T-helper 2 cell (primary cell): ENCODE measurements around the gene ABAT.
A peak's percentile ranks its signal among the peaks of the same experiment; 100 is the strongest.

Experiments
- DNase-seq, 5 experiments: peaks; one replicate each; pipeline versions ENCODE4 v3.0.0 to v3.0.0-alpha.2; 2012 to 2022

The ABAT gene

DNA sequence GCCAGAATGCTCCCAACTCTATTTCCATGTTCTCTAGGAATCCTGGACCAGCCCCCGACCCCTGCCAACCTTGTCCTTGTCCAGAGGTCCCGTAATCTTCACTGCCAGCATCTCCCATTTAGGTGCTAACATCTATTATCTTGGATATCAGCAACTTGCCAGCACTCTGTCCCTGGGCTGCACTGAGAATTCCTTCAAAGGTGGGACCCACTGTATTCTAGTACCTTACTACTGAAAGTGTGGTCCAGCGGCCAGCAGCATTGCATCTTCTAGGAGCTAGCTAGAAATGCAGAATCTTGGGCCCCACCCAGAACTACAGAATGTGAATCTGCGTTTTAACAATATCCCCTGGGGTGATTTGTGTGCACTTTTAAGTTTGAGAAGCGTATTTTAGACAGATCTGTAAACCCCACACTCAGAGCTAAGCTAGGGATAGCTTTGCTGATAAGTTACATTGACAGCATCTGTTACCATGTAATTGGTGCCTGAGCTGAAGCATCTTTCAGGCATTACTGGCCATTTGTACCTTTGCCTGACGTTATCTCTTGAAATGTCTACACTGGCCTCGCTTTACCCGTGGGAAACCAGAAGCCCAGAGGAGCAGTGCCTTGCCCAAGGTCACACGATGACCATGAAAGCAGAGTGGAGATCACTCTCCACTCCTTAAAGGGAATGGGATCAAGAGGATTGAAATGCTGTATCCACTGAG is 8.3 kb downstream of the ABAT start:
- no peak for DNase-seq

DNA sequence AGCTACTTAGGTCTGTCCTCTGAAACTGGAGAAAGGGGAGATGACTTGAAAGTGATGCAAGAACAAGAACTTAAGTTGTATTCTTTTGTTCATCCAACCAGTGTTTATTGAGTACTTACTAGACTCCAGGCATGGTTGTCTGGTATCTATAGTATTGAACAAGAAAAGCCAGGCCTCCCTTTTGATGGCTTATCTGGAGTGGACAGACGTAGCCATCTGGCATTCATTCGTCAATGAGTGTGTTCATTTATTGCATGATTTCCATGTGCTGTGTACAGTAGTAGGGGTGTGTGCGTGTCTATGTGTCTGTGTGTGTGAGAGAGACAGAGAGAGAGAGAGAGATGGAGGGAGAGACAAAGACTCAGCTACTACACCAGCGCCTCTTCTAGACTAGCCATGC is 9.2 kb downstream of the ABAT start:
- DNase-seq = no peak

DNA sequence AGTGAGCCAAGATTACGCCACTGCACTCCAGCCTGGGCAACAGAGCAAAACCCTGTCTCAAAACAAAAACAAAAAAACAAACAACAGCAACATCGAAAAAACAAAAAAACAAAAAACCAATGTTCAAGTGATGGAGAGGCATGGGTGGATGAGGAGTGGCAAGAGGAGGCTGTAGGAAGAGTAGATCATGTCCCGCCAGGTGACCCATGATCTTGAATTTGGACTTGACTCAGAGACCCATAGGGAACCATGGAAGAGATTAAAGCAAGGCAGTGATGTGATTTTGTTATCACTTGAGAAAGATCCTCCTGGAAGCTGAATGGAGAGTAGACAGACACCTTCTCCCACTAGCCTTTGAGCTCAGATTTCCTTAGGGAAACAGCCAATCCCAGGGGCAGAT is 11.2 kb downstream of the ABAT start:
- no peak for DNase-seq

DNA sequence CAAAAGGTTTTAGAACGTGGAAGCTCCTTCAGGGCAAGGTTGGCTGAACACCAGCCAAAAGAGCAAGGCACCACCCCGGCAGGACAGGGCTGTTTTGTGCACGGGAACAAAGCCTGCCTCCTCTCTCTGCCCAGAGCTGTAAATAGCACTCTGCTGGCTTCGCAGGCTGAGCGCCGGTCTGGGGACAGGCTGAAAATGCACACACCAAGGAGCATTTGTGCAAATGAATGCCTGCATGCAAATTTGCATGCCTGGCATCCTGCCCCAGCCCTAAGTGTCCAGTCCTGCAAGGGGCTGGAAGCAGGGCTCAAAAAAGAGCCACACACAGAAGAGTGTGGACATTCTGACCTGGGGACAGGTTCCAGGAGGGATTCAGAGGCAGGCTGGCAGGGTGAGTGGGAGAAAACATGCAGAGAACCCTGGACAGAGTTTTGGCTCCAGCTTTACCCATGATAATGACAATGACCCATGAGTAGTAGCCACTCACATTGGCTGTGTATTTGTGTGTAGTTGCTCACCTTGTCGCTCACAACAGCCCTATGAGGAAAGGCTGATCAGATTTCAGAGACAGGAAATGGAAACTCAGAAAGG is 11.7 kb downstream of the ABAT start:
- DNase-seq = no peak

DNA sequence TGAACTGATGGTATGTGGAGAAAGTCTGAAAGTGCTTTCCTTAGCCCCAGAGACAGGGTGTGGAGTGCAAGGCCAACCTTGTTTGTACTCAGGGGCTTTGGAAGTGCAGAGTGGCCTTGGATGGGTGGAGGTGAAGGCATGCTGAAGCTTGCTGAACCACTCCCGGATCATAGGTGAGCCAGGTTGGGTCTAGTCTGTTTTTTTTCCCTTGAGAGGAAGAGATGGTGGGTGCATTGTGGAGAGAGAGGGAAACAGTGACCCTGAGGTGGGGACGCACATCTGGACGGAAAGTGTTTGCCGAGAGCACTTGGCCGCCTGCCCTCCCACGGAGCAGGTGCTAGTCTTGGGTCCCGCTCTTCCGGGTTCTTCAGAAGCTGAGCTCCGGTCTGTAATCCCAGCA is 12.5 kb downstream of the ABAT start:
- no peak for DNase-seq

DNA sequence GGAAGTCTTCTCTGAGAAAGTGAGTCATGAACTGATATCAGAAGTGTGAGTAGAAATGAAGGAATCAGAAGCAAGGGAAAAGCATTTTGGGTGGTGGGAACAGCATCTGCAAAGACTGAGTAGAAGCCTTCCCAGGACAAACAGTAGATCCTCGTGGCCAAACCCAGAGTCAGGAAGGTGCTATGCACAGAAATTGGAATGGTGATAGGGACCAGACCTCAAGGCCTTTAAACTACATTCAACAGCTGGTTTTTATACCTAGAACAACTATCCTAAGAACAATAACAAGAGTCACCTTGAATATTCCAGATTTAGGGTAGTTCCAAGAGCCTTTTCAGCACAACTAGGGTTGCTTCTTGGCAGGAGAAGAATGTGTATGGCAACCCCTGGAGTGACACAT is 15.3 kb downstream of the ABAT start:
- no peak for DNase-seq

DNA sequence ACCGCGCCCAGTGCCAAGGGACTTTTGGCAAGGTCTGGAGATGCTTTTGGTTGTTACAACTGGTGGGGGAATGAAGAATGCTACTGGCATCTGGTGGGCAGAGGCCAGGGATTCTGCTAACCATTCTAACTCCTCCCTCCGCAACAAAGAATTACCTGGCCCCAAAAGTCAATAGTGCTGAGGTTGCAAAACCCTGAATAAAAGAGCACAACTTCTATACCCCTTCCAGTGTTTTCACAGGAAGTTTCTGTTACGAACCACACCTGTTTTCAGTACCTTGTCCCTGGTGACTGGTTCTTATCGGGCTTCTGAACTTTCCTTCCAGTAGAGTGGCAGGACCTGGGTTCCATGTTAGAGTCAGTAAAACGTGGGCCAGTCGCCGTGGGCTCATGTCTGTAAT is 17.3 kb downstream of the ABAT start:
- DNase-seq = no peak

DNA sequence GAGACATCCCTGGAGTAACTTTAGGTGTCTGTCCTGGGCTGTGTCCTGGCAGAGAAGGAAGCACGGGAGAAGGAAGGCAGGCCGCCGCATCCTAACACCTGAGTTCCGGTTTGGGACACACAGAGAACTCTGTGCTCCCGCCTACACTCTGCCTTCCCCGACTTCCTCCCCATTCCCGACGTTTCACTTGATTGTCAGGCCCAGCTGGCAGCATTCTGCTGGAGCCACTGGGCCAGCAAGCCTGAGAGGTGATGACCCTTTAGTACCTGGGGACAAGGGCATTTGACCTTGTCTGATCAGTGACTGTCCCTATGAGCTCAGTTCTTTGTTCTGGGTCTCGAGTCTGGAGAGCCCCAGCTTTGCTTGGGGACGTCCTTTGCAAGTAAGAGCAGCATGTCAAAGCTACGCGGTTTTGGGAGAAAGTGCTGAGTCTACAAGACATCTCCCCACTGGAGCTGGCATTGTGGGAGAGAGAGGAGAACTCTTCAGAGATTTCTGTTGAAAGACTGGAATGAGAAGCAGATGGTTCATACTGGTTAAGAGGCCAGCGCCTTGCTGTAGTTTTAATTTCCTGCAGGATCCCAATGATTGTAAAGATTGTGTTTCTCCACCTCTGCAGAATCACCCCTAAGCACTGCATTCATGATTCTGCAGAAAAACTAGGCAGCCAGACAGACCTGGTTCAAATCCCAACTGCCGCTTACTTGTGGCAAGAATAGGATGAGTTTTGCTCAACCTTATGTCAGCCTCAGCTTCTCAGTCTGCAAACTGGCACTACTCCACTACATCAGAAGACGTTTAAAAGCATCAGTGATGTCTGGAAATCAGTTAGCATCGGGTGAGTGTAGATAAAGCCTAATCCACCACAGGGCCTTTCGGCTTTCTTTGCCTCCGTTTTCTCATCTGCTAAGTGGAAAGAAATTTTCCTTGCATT is 20.6 kb downstream of the ABAT start:
- no peak for DNase-seq

DNA sequence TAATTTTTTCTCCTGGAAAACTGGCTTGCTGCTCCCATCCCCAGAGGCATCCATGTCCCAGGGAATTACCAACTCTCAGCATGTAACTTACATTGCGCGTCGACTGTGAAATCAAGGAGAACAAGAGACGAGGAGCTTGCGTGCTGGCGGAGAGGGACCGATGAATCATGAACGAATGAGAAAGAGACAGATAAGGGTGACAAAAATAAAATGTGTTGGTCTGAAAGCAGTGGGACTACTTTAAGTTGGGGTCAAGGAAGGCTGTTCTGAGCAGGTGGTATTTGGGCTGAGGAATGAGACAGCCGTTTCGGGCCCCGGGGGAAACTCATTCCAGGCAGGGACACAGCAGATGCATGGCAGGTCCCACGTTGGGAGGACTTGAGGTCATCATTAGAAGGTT is 22.5 kb downstream of the ABAT start:
- DNase-seq = no peak

DNA sequence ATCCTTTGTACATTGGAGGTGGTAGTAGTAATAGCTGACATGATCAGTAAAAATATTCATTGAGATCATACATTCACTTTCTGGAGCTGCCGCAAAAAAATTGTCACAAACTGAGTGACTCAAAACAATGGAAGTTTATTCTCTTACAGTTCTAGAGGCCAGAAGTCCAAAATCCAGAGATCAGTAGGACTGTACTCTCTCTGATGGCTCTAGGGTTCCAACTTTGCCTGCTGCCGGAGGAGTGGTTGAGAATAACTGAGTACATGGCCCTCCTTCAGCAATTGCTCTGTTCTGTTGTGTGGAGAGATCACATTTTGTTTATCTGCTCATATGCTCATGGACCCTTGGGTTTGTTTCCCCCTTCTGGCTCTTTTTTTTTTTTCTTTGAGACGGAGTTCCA is 23.5 kb downstream of the ABAT start:
- no peak for DNase-seq

DNA sequence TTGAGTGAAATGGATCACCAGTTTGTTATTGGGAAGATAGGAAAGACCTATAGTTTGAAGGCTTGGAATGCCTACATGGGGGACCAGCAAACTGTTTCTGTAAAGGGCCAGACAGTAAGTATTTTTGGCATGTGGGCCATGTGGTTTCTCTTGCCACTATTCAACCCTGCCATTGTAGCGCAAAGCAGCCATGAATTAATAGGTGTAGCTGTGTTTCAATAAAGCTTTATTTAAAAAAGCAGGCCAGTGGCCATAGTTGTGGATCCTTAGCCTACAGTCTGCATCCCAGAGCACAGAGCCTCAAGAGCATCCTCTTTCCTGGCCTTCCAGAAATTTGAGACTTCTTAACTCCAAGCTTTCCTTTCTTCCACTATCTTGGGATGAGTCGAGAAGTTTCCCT is 29.3 kb downstream of the ABAT start:
- no peak for DNase-seq

DNA sequence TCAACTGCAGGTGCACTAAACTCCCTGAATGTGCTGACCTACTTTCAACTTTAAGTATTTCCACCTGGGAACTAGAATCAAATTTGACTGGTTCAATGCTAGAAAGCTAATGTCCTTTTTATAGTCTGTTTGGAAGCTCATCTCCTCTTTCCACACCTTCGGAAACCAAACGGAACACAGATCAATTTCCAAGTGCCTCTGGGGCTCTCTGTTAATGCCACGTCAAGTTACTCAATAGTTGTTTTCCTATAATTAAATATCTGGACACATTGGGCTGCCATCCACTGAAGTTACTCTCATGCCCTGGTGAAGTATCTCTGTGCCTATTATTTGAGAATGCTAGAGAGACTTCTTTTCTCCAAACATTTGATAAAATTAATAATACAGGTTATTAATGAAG is 29.7 kb downstream of the ABAT start:
- no peak for DNase-seq

DNA sequence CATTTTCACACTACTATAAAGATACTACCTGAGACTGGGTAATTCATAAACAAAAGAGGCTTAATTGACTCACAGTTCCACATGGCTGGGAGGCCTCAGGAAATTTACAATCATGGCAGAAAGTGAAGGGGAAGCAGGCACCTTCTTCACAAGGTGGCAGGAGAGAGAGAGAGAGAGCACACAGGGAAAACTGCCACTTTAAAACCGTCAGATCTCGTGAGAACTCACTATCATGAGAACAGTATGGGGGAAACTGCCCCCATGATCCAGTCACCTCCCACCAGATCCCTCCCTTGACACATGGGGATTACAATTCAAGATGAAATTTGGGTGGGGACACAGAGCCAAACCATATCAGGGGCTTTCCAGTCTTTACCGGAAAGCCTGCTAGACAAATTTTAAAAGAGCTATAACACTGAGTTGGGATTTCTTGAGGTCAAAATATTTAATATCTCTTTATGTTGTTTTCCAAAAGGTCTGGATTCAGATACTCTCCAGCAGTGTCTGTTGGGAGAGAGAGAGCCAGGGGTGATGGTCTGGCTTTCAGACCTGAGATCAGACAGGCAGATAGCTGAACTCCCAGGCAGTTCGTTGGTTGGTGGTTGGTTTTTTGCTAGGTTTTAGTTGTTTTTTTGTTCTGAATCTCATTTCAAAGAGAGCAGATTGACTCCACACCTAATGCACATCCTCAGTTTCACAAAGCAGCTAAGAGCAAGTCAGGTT is 30.8 kb downstream of the ABAT start:
- peak in 1 of 5 experiments; percentile 40 for DNase-seq

DNA sequence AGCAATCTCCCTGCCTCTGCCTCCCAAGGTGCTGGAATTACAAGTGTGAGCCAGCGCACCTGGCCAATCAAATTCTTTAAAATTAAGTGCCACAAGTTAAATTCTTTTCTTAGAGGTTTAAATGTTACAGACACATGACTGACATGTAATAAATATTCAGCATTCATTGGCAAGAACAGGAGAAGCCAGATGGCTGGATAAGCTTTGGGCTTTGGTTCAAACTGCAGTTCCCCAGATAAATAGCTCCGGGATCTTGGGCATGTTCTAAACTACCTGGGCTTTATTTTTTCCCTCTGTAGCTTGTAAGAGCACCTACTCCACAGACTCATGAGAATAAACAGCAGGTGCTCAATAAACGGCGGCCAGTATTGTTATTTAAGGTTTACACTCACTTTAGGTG is 34.1 kb downstream of the ABAT start:
- DNase-seq = no peak

DNA sequence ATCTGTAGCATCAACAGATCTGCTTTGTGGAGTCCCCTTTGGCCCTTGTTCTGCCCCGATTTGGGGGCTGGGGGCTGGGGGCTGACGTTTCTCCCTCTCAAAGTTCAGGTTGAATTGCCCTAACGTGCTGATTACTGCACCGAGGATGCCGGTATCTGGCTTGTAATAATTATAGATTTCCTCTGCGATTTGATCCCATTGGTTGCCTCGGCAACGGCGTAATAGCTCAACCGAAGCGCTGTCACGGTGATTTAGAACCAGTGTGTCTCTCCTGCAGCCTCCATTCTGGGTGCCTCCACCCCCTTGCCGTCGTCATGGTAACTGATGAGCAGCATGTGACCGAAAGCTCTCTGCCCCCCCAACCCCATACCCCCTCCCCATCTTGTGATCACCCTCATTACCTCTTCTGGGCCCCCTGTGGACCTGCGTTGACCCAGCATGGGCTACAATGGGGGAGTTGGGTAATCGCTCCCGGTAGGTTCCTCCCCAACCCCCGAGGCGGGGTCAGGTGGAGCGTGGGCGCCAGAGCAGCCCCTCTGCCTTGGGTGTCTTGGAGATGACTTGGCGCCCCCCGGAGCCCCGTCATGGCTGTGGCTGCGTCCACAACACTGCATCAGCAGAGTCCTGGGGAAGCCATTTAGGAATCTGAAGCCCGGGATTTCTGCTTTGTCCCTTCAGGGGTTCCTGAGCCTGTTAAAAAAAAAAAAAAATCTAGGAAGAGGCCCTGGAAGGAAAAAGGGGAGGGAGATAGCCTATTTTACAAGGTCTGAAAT is 38.4 kb downstream of the ABAT start:
- DNase-seq = no peak

DNA sequence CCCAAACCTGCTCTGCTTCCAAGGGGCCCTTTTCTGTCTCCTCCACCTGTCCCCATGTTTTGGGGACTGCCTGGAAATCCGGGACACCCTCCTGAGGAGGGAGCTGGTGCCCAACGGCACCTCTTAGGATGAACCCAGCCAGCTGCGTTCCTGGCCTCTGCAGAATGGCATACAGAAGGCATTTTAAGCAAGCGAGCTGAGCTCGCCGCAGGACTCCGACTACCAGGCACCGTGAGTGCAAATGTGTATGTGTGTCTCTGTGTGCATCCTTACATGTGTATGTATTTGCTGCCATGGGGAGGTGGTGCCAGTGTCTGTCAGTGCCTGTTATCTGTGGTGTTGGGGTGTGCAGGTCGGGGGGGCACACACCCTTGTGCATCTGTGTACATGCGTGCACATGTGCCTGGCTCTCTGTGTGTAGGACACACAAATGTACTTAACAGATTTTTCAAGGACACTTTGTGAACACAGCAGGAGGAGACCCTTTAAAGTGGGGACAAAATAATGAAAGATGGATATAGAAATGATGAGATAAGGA is 39.3 kb downstream of the ABAT start:
- no peak for DNase-seq

DNA sequence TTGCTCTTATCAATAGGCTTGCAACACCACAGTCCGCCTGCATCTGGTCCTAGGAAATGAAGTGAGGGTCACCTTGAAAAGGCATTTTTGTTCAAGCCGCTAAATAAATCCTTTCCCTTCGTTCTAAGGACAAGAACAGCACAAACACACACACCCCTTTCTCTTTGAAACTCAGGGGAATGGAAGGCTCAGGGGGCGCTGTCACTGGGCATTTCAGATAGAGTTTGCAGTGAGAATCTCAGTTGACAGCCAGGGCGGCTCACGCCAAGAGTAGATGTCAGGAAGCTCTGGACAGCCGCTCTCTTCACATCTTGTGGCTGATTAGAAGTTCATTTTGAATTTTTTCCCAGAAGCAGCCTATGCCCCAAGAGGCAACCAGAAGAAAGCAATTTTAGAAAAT is 39.8 kb downstream of the ABAT start:
- DNase-seq = no peak

DNA sequence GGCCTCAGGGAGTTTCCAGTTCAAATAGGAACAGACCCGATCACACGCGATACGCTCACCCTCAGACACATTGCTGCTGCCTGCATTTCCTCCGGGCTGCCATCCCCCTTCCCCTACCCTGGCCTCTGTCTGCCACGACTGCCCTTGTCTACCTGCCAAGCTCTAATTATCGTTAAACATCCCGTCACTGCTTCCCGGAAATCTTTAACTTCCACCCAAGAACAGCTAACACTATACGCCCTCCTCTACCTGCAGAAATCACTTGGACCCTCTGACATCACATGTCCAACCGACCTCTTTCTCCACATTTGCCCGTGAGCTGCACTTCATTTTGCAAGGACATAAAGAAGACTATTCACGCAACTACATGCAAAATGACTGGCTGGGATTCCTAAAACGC is 40.4 kb downstream of the ABAT start:
- no peak for DNase-seq

DNA sequence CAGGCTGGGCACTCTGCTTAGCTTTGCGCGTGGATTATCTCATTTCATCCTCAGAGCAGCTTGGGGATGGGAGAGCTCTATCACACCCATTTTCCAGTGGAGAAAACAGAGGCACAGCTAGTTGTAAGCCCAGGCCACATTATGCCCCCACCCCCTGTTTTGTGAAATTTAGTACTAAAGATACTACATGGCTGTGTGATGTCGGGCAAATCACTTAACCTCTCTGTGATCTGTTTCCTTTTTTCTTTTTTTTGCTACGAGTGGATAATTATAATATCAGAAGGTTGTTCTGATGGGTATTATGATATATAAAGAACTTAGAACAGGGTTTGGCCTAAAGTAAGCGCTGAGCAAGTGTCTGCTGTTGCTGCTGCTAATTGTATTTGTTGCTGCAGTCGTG is 41.6 kb downstream of the ABAT start:
- no peak for DNase-seq

DNA sequence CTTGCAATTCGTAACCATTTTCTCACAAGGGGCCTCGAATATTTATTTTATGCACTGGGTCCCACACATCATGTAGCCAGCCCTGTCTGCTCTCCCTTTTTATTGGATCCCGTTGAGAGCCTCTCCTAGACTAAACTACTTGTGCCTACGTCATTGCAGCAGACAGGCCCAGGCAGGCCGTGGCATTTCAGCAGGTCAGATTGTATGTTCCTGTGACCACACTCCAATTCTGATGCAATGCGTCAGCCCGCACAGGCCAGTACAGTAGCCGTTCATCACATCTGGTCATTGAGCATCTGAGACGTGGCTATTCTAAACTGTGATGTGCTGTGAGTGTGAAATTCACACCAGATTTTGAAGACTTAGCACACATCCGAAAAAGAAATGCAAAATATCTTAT is 42.2 kb downstream of the ABAT start:
- DNase-seq = no peak

DNA sequence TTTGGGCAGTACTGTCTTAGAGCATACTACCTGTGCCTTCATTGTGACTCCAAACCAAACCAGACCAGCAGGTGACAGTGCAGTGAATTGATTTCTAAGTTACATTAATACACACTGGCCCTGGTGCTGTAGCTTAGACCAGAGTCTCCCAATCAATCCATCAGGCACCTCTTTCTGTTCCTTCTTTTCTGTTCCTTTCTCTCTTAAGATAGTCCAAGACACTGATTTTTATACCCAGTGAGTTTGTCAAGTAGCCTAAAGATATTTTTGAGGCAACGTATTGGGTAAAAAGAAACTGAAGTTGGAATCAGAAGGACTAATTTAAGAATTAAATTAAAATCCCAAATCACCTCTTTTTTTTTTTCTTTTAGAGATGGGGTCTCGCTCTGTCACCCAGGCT is 43.1 kb downstream of the ABAT start:
- DNase-seq = no peak

DNA sequence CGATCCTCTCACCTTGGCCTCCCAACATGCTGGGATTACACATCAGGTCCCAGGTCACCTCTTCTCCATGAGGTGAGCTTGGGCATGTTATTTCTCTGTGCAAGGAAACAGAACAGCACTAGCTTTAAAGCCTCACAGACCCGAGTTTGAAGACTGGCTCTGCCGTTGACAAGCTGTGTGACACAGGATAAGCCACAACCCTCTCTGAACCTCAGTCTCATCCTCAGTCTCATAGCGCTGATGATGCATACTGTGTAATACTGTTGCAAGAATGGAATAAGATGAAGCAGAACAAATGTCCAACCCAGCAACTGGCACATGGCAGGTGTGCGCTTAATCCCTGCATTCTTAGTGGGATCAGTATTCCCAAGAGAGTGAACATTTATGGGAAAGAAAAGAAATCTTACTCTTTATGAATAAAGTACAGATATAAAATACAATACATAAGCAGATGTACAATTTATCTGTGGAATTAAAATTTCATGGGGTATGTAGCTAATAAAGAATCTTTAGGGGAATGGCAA is 43.5 kb downstream of the ABAT start:
- no peak for DNase-seq
